ENCODE results near the gene KCTD10.

- no peak for TF ChIP-seq CTCF (IDR thresholded peaks at IDR 0.05; ENCODE audit: borderline replicate concordance, extremely low read depth, low read length, poor library complexity, severe bottlenecking)
- TF ChIP-seq EZH2 (IDR thresholded peaks at IDR 0.05; ENCODE audit: borderline replicate concordance, low read depth, low read length, severe bottlenecking), result no peak
Measured at GRCh38 chr12:109523504-109523903, 46.4 kb upstream of the KCTD10 start.

All from DND-41 (cell line).